OCI-LY7 (cell line): ENCODE measurements around the gene REEP6. TPM values are rescaled to one million over a fixed set of nuclear protein-coding genes. Genes with fewer than 3 reads are reported as not detected.

Experiments used
- BruUV-seq: library from RNA; stranded (reverse); fragments of 400-500 nt; replicated peaks from 2 replicates; lab custom pipeline; 2021; lab: Mats Ljungman, UMichigan
- CTCF ChIA-PET: fragments of 300-600 bp; sonication (Branson Sonifier 250); formaldehyde crosslinking; loops from one replicate; lab custom pipeline; 2022; ENCODE audit warnings: antibody characterized with exemption; ENCODE audit not compliant: unreplicated experiment; lab: Charles Lee
- POLR2A ChIA-PET: fragments of 300-600 bp; sonication (Branson Sonifier 250); formaldehyde crosslinking; loops from one replicate; lab custom pipeline; 2022; ENCODE audit warnings: antibody characterized with exemption; lab: Charles Lee
- DNase-seq: peaks from one replicate; pipeline ENCODE4 v3.0.0-alpha.2; 2015; ENCODE audit warnings: low spot score
- H2AFZ ChIP-seq: fragments of 200-600 bp; sonication (generic), shearing (Covaris generic); 2 replicates; pipeline ENCODE4 v1.6.1; 2014; ENCODE audit warnings: mild to moderate bottlenecking, antibody characterized with exemption, low read length, moderate library complexity
- H3K27ac ChIP-seq: fragments of 200-600 bp; sonication (generic); 2 replicates; pipeline ENCODE4 v1.5.1; 2014; ENCODE audit warnings: mixed run types, low read depth, mild to moderate bottlenecking, moderate library complexity, low read length, inconsistent platforms; ENCODE audit not compliant: poor library complexity, severe bottlenecking
- H3K36me3 ChIP-seq: fragments of 200-600 bp; sonication (generic); 2 replicates; pipeline ENCODE4 v1.6.1; 2014; ENCODE audit warnings: mild to moderate bottlenecking, antibody characterized with exemption, low read length, moderate library complexity, mixed read lengths; ENCODE audit not compliant: insufficient read depth
- H3K4me1 ChIP-seq: fragments of 200-600 bp; sonication (generic); 2 replicates; pipeline ENCODE4 v1.5.1; 2014; ENCODE audit warnings: mild to moderate bottlenecking, low read length; ENCODE audit not compliant: insufficient read depth, poor library complexity, severe bottlenecking
- H3K4me2 ChIP-seq: fragments of 200-600 bp; sonication (generic); 2 replicates; pipeline ENCODE4 v1.6.1; 2014; ENCODE audit warnings: mild to moderate bottlenecking, low read length
- H3K4me3 ChIP-seq: fragments of 200-600 bp; sonication (generic); 2 replicates; pipeline ENCODE4 v1.5.1; 2014; ENCODE audit warnings: mild to moderate bottlenecking, low read depth, low read length; ENCODE audit not compliant: poor library complexity, severe bottlenecking
- H3K79me2 ChIP-seq: fragments of 200-600 bp; sonication (generic); 2 replicates; pipeline ENCODE4 v1.6.1; 2016; ENCODE audit warnings: low read depth, mild to moderate bottlenecking, low read length, moderate library complexity, mixed read lengths; ENCODE audit not compliant: insufficient read depth
- H3K9me2 ChIP-seq: fragments of 200-600 bp; sonication (generic); 2 replicates; pipeline ENCODE4 v1.6.1; 2016; ENCODE audit warnings: mild to moderate bottlenecking, low read length, mixed read lengths; ENCODE audit not compliant: insufficient read depth
- H3K9me3 ChIP-seq: fragments of 200-600 bp; sonication (generic); 2 replicates; pipeline ENCODE4 v1.6.1; 2014; ENCODE audit warnings: mild to moderate bottlenecking, mixed run types, low read length, mixed read lengths
- H4K20me1 ChIP-seq: fragments of 200-600 bp; sonication (generic); 2 replicates; pipeline ENCODE4 v1.6.1; 2014; ENCODE audit warnings: mild to moderate bottlenecking, antibody characterized with exemption, low read length, moderate library complexity, mixed read lengths; ENCODE audit not compliant: insufficient read depth
- EZH2phosphoT487 ChIP-seq: fragments of 200-600 bp; sonication (generic); IDR thresholded peaks from 2 replicates; pipeline ENCODE4 v1.6.1; 2018; ENCODE audit warnings: low read depth, borderline replicate concordance, mild to moderate bottlenecking, mixed run types, antibody characterized with exemption, low read length, moderate library complexity, mixed read lengths
- intact Hi-C: fragments of 100-400 bp; cut with micrococcal nuclease; formaldehyde crosslinking; loops from one replicate; pipeline ENCODE4 v1.10.0; 2022; ENCODE audit not compliant: unreplicated experiment
- total RNA-seq, 2 experiments: library from RNA; depleted of rRNA in 1 of 2; stranded (reverse); fragments of >200 nt in 1 of 2; shearing (Covaris generic) in 1 of 2; gene quantifications; 2 replicates each; pipeline ENCODE4 v1.2.3, GENCODE V29; 2014 to 2022
- TF ChIP-seq, protein P1 (sequence below): fragments of 200-600 bp; sonication (generic); conservative IDR thresholded peaks from 2 replicates; pipeline ENCODE4 v1.5.1; 2014; ENCODE audit warnings: mild to moderate bottlenecking, antibody characterized with exemption, low read length, moderate library complexity, mixed read lengths

Gene REEP6
- total RNA-seq, 2 experiments from 2014 or later = 1.3 to 3.6 TPM

GRCh38 chr19:1491849-1492170 lies 829 bp downstream of the REEP6 start:
- Histone ChIP-seq H4K20me1 (no peaks in the 10 kb centered on the region), H3K36me3 (no peaks in the 10 kb centered on the region), H3K9me3 (no peaks in the 10 kb centered on the region), H3K27ac (no peak overlapping the region), H3K4me3 (no peak overlapping the region), H3K9me2 (no peaks in the 10 kb centered on the region), H2AFZ (no peak overlapping the region), H3K4me2 (peak overlapping the region; percentile 73; the same call in 1 of the 2 replicates), H3K79me2 (no peaks in the 10 kb centered on the region), H3K4me1 (peaks cover 16% of the 10 kb centered on the region)
- no peak for TF ChIP-seq EZH2phosphoT487
- TF ChIP-seq, protein P1, sequence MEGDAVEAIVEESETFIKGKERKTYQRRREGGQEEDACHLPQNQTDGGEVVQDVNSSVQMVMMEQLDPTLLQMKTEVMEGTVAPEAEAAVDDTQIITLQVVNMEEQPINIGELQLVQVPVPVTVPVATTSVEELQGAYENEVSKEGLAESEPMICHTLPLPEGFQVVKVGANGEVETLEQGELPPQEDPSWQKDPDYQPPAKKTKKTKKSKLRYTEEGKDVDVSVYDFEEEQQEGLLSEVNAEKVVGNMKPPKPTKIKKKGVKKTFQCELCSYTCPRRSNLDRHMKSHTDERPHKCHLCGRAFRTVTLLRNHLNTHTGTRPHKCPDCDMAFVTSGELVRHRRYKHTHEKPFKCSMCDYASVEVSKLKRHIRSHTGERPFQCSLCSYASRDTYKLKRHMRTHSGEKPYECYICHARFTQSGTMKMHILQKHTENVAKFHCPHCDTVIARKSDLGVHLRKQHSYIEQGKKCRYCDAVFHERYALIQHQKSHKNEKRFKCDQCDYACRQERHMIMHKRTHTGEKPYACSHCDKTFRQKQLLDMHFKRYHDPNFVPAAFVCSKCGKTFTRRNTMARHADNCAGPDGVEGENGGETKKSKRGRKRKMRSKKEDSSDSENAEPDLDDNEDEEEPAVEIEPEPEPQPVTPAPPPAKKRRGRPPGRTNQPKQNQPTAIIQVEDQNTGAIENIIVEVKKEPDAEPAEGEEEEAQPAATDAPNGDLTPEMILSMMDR = no peak
- DNase-seq = no peak
- no TSS peak for BruUV-seq
- ChIA-PET CTCF (no interaction called here), POLR2A (no interaction called here)
- intact Hi-C loops = no loop called here

GRCh38 chr19:1492474-1493006 lies 1.6 kb downstream of the REEP6 start:
- H3K4me3 ChIP-seq = no peak overlapping the region
- H3K79me2 ChIP-seq = no peaks in the 10 kb centered on the region
- peaks cover 16% of the 10 kb centered on the region for H3K4me1 ChIP-seq
- H3K9me3 ChIP-seq = no peaks in the 10 kb centered on the region
- no peaks in the 10 kb centered on the region for H3K9me2 ChIP-seq
- H3K27ac ChIP-seq = no peak overlapping the region
- no peaks in the 10 kb centered on the region for H3K36me3 ChIP-seq
- no peak for TF ChIP-seq EZH2phosphoT487
- POLR2A ChIA-PET = no interaction called here
- H2AFZ ChIP-seq = no peak overlapping the region
- H3K4me2 ChIP-seq = no peak overlapping the region
- intact Hi-C loops = no loop called here
- no peak for DNase-seq
- H4K20me1 ChIP-seq = no peaks in the 10 kb centered on the region
- no TSS peak for BruUV-seq
- CTCF ChIA-PET = no interaction called here

- no peaks in the 10 kb centered on the region for H3K79me2 ChIP-seq
- no peaks in the 10 kb centered on the region for H3K9me2 ChIP-seq
- no peak for DNase-seq
- TF ChIP-seq, protein P1 = no peak
- TF ChIP-seq EZH2phosphoT487 = no peak
- H3K27ac ChIP-seq = no peak overlapping the region
- POLR2A ChIA-PET = no interaction called here
- H2AFZ ChIP-seq = no peak overlapping the region
- H4K20me1 ChIP-seq = no peaks in the 10 kb centered on the region
- no peak overlapping the region for H3K4me2 ChIP-seq
- intact Hi-C loops = no loop called here
- no TSS peak for BruUV-seq
- peaks cover 15% of the 10 kb centered on the region for H3K4me1 ChIP-seq
- H3K9me3 ChIP-seq = no peaks in the 10 kb centered on the region
- H3K4me3 ChIP-seq = no peak overlapping the region
- no peaks in the 10 kb centered on the region for H3K36me3 ChIP-seq
- CTCF ChIA-PET = no interaction called here
Measured at GRCh38 chr19:1494115-1494815, 3.3 kb downstream of the REEP6 start.
